22Rv1 (cell line): ENCODE results near the gene ZNF500.

ENCODE experiments used
- CTCF ChIP-seq: fragments of 450-650 bp; IDR thresholded peaks from 2 replicates; pipeline ENCODE4 v1.5.1; 2017; ENCODE audit warnings: mild to moderate bottlenecking
- ZFX ChIP-seq: fragments of 450-650 bp; IDR thresholded peaks from 2 replicates; pipeline ENCODE4 v1.6.1; 2017; ENCODE audit warnings: antibody characterized with exemption, borderline replicate concordance

- TF ChIP-seq CTCF (no peak), ZFX (no peak)
Measured at GRCh38 chr16:4801962-4802658, 35.1 kb upstream of the ZNF500 start, which contains the start of gene ROGDI.
